Nephron (organoid): ENCODE results near the gene FHAD1.
"Not testable (repeated sequence)": the region's sequence is repeated elsewhere in the genome, so short reads cannot be mapped to it uniquely, and the experiment has no call there.

ENCODE experiments used
- H3K27ac Mint-ChIP-seq, 3 experiments: 2 replicates each; pipeline ENCODE4 v1.8.0; 2020; ENCODE audit warnings: mixed read lengths in 3 of 3, mild to moderate bottlenecking in 2 of 3, moderate library complexity in 1 of 3
- H3K27me3 Mint-ChIP-seq: 2 replicates; pipeline ENCODE4 v1.8.0; 2021; ENCODE audit warnings: low read depth, mild to moderate bottlenecking, moderate library complexity, mixed read lengths
- H3K36me3 Mint-ChIP-seq: 2 replicates; pipeline ENCODE4 v1.8.0; 2020; ENCODE audit warnings: low read depth, mixed read lengths
- H3K4me1 Mint-ChIP-seq: 2 replicates; pipeline ENCODE4 v1.8.0; 2020; ENCODE audit warnings: mixed read lengths
- H3K4me3 Mint-ChIP-seq, 3 experiments: 2 replicates each; pipeline ENCODE4 v1.8.0; 2020; ENCODE audit warnings: mild to moderate bottlenecking in 3 of 3, mixed read lengths in 3 of 3, moderate library complexity in 2 of 3
- H3K9me3 Mint-ChIP-seq: 2 replicates; pipeline ENCODE4 v1.8.0; 2020; ENCODE audit warnings: mixed read lengths
- CTCF ChIP-seq, 3 experiments: fragments of 200-600 bp; sonication (generic); IDR thresholded peaks; one replicate each; pipeline ENCODE4 v1.5.0; 2021; ENCODE audit warnings: antibody characterized with exemption in 3 of 3; ENCODE audit not compliant: unreplicated experiment in 3 of 3

The FHAD1 gene

DNA sequence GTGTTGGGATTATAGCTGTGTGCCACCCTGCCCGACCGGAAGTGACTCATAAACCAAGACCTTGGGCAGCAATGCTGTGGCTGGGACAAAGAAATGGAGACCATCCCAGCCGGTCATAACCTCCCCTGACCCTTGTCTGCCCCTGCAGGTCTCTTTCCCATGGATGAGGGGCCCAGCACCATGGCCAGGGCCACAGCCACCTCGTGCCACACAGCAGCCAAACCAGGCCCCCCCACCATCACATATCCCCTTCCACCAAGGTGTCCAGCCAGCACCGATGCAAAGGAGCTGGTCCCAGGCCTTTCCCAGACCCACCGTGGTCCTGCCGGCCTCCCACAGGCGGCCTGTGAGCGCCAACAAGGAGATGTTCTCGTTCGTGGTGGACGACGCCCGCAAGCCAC lies 42.2 kb downstream of the FHAD1 start:
- no peaks in the 10 kb centered on the region for H3K36me3 Mint-ChIP-seq
- H3K27me3 Mint-ChIP-seq, result peaks cover 26% of the 10 kb centered on the region
- H3K9me3 Mint-ChIP-seq, result peaks cover 3% of the 10 kb centered on the region
- no peak overlapping the region for H3K27ac Mint-ChIP-seq
- no peak for TF ChIP-seq CTCF (IDR thresholded peaks at IDR 0.05; ENCODE audit: unreplicated experiment in 3 of 3)
- H3K4me3 Mint-ChIP-seq, result no peak overlapping the region
- peaks cover 5% of the 10 kb centered on the region for H3K4me1 Mint-ChIP-seq

DNA sequence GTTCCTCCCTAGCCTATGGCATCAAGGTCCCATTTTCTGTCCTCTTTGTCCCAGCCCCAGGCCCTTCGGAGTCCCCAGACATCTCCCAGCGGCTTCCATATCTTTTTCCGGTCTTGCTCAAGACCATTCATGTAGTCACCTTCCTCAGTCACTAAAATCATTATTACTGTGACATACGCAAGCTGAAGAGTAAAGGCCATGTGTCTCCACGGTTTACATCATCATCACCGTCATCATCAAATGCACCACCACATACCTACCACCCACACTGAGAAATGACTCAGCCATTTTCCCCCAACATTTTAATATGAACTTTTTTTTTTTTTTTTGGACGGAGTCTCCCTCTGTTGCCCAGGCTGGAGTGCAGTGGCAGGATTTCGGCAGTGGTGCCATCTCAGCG lies 43.4 kb downstream of the FHAD1 start:
- Mint-ChIP-seq H3K4me3 (no peak overlapping the region), H3K36me3 (no peaks in the 10 kb centered on the region), H3K27ac (no peak overlapping the region), H3K27me3 (peaks cover 26% of the 10 kb centered on the region), H3K9me3 (peaks cover 3% of the 10 kb centered on the region), H3K4me1 (no peaks in the 10 kb centered on the region)
- no peak for TF ChIP-seq CTCF (IDR thresholded peaks at IDR 0.05; ENCODE audit: unreplicated experiment in 3 of 3)

GRCh38 chr1:15295696-15296095 lies 48.7 kb downstream of the FHAD1 start:
- peaks cover 5% of the 10 kb centered on the region for H3K27me3 Mint-ChIP-seq
- peaks cover 6% of the 10 kb centered on the region for H3K9me3 Mint-ChIP-seq
- no peak overlapping the region for H3K27ac Mint-ChIP-seq
- peaks cover 3% of the 10 kb centered on the region for H3K36me3 Mint-ChIP-seq
- TF ChIP-seq CTCF (IDR thresholded peaks at IDR 0.05; ENCODE audit: unreplicated experiment in 3 of 3), result no peak
- H3K4me1 Mint-ChIP-seq, result peaks cover 5% of the 10 kb centered on the region
- H3K4me3 Mint-ChIP-seq, result no peak overlapping the region

- no peak overlapping the region for H3K4me3 Mint-ChIP-seq
- H3K36me3 Mint-ChIP-seq, result peaks cover 3% of the 10 kb centered on the region
- TF ChIP-seq CTCF (IDR thresholded peaks at IDR 0.05; ENCODE audit: unreplicated experiment in 3 of 3), result no peak
- H3K9me3 Mint-ChIP-seq, result peaks cover 6% of the 10 kb centered on the region
- H3K27me3 Mint-ChIP-seq, result peaks cover 5% of the 10 kb centered on the region
- peaks cover 5% of the 10 kb centered on the region for H3K4me1 Mint-ChIP-seq
- H3K27ac Mint-ChIP-seq, result peak overlapping the region in 1 of 3 experiments; percentile 45
These were observed 49.7 kb downstream of the FHAD1 start for GRCh38 chr1:15296585-15297321.

DNA sequence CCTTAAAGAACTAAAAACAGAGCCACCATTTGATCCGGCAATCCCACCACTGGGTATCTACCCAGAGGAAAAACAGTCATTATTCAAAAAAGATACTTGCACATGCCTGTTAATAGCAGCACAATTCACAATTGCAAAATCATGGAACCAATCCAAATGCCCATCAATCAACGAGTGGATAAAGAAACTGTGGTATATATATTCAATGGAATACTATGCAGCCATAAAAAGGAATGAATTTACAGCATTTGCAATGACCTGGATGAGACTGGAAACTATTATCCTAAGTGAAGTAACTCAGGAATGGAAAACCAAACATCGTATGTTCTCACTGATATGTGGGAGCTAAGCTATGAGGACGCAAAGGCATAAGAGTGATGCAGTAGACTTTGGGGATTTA lies 51.0 kb downstream of the FHAD1 start:
- H3K27me3 Mint-ChIP-seq, H3K4me3 Mint-ChIP-seq, H3K4me1 Mint-ChIP-seq, H3K36me3 Mint-ChIP-seq, H3K27ac Mint-ChIP-seq, H3K9me3 Mint-ChIP-seq: not testable (repeated sequence)

GRCh38 chr1:15299179-15299578 lies 52.2 kb downstream of the FHAD1 start:
- H3K27ac Mint-ChIP-seq, result no peak overlapping the region
- peaks cover 5% of the 10 kb centered on the region for H3K27me3 Mint-ChIP-seq
- peaks cover 5% of the 10 kb centered on the region for H3K4me1 Mint-ChIP-seq
- TF ChIP-seq CTCF (IDR thresholded peaks at IDR 0.05; ENCODE audit: unreplicated experiment in 3 of 3), result no peak
- H3K36me3 Mint-ChIP-seq, result peaks cover 3% of the 10 kb centered on the region
- no peak overlapping the region for H3K4me3 Mint-ChIP-seq
- peaks cover 3% of the 10 kb centered on the region for H3K9me3 Mint-ChIP-seq
